Colon (tissue), 2 donors: ENCODE measurements around the gene CLN5.
"Not testable (repeated sequence)": the region's sequence is repeated elsewhere in the genome, so short reads cannot be mapped to it uniquely, and the experiment has no call there.

Experiments used
- FAIRE-seq: peaks from 2 replicates; lab custom pipeline; 2012; peaks lifted over from hg19 to GRCh38; lab: Jason Lieb, UNC
- donor health status: control.
- donor health status: control.

CLN5 gene

GRCh38 chr13:76991796-76992547, at the start of gene CLN5:
CLN5 (plus strand) TSS chr13:76992081; CDS start chr13:76992099, 18 bp downstream.
- no peak for FAIRE-seq

DNA sequence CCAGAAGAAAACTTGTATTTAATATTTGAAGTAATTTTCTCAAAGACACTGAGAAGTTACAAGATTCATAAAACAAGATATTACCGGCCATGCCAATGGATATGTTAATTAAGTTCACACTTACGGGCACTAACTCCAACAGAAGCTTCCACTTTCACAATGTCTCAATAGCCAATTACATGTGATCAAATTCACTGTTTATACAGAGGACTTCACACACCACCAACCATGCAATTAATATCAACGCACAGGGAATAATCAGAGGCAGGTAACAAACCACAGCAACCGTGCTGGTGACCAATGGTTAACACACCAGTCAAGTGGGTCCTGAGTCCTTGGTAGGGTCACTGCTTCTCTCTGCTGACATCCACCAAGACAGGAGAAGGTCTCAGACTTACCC, 49.5 kb upstream of the CLN5 start:
- FAIRE-seq: no peak

GRCh38 chr13:76943646-76944045, 48.2 kb upstream of the CLN5 start:
- FAIRE-seq: no peak

GRCh38 chr13:76944456-76944855, 47.4 kb upstream of the CLN5 start:
- FAIRE-seq: no peak

DNA sequence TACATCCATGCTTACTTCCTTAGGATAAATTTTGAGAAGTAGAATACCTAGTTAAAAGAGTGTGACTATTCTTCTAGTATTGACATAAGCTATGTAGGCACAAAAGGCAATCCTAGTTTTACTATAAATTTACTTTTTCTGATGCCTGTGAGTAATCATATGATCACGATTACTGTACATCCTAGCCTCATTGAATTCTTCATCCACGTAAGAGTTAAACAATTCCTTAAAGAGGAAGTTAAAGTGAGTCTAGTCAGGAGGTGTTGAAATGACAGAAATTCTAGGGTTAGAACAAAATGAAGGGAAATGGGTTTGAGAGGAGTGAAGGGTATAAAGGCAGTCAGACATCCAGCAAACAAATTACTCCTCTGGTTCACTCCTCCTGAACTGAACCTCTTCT, 43.7 kb upstream of the CLN5 start, which contains the start of gene ACOD1:
ACOD1 (plus strand) TSS at position 363 of the 400 bp plus-strand sequence. CDS start 48 bp downstream, outside the sequence.
- FAIRE-seq: no peak

DNA sequence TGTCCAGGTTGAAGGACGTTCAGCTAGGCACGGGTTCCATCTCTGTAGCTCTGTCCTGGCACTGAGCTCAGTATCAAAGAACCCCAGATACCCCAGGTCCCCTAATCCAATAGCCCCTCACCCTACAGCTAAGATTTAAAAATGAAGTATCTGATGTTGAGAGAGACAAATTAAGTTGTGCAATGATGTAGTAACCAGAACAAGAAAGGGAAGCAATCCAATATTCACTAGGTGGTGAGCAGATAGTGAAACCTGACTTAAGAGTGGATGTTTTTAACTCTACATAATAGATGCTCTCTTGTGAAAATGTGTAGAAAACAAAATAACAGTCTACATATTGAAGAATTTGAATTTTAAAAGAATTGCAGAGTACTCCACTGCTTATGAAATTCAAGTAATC, 41.8 kb upstream of the CLN5 start:
- FAIRE-seq: no peak

DNA sequence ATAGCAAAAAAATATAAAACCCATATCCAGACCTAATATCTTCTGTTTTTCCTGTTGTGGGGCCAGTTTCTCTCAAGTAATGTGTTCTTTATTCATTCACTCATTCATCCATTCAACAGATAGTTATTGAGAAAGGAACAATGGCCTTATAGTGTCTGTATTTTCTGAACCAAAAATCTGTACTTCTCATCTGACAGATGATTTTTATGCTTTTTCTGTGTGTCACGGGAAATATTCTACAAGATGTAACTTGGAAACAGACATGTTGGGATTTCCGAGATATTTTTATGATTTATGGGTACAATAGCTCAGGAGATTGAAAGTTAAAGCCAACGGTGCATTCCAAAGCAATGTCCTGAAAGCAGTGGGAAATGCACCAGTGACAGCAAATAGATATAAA, 37.9 kb upstream of the CLN5 start:
- no peak for FAIRE-seq

GRCh38 chr13:76954538-76954937, 37.3 kb upstream of the CLN5 start:
- FAIRE-seq: no peak

DNA sequence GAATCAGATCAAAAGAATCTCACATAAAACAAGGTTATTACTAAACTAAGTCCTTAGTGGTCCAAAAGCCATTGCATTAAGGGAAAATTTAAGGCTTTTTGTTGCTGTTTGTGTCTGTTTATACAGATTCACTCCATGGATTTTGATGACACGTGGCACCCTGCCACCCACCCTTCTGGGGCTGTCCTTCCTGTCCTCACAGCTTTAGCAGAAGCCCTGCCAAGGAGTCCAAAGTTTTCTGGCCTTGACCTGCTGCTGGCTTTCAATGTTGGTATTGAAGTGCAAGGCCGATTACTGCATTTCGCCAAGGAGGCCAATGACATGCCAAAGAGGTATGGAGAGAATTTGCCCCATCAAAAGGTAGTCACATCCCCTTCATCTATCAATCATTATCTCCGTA, 36.7 kb upstream of the CLN5 start:
- no peak for FAIRE-seq

DNA sequence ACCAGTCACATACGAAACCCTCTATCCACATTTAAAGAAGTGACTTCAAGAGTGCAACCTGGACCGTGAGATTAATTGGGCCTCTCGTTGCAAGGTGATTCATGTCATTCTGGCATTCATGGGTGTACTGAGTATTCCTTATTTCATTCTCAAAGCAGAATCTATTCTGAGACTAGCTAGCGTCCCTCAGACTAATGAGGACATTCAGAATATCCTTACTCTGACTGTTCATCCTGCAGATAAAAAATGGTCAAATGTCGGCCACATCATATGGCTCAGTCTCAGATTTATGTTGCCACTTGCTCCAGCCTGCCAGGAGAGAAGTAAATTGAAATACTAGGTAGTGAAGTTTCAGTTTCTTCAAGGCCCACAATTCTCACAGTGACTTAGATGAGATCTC, 36.2 kb upstream of the CLN5 start:
- no peak for FAIRE-seq

- no peak for FAIRE-seq
These were observed 32.9 kb upstream of the CLN5 start for GRCh38 chr13:76958841-76959432.

- not testable (repeated sequence) for FAIRE-seq
These were observed 32.1 kb upstream of the CLN5 start for GRCh38 chr13:76959734-76960133.

DNA sequence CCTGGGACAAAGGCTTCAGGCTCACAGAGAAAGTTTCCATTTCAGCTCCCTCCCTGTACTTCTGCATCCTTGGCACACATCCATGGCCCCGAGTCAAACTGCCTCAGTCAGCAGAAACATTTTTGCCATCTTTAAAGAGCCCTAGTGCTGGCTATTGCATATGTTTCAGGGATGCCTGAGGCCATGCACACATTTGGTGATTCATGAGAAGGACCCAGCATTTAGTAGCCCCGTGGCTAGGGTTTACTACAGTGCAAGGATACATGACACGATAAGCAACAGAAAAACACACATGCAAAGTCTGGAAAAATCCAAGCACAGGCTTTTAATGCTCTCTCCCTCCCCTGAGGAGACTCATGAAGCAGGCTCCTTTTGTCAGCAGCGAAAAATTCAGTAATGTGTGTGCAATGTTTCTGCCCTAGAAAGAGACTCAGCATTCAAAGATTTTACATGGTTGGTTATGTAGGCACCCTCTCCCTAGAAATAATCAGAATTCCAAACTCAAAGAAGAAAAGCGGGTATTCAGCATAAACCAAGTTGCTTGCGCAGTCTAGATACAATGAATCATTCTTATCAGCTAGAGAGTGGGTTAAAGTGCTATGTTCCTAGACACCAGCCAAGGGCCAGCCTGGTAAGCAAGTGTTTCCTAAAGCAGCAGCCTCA, 26.0 kb upstream of the CLN5 start:
- FAIRE-seq: no peak

- FAIRE-seq: no peak
These were observed 24.9 kb upstream of the CLN5 start for GRCh38 chr13:76967031-76967430.

DNA sequence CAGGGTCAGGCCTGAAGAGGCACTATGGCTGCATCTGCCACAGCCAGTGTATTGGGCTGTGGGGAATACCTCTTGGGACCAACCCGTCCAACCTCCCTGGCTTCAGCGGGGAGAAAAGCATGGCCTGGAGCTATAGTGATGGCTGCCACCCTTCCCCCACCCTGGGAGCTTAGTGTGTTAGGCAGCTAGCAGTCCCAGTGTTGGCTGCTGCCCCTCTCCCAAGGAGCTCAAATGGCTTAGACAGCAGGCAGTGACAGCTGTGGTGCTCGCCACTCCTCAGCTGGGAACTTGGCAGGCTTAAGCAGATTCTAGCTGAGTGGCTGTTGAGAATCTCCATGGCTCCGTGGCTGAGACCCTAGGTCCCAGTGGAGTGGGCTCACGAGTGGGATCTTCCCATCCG, 23.8 kb upstream of the CLN5 start:
- FAIRE-seq: no peak

- no peak for FAIRE-seq
These were observed 22.2 kb upstream of the CLN5 start for GRCh38 chr13:76969488-76970365.

DNA sequence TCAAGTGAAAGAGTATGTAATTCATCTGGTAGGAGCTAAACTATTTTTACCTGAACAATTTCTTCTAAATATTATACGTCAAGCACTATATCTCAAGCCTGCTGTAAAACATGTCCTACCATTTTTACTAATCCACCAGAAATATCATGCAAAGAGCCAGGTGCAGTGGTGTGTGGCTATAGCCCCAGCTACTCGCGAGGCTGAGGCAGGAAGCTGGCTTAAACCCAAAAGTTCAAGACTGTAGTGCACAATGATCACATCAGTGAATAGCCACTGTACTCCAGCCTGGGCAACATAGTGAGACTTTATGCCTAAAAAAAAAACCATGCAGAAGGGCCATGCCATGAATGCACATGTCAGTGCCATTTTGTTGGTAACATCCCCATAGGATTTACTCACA, 20.7 kb upstream of the CLN5 start:
- FAIRE-seq: no peak

DNA sequence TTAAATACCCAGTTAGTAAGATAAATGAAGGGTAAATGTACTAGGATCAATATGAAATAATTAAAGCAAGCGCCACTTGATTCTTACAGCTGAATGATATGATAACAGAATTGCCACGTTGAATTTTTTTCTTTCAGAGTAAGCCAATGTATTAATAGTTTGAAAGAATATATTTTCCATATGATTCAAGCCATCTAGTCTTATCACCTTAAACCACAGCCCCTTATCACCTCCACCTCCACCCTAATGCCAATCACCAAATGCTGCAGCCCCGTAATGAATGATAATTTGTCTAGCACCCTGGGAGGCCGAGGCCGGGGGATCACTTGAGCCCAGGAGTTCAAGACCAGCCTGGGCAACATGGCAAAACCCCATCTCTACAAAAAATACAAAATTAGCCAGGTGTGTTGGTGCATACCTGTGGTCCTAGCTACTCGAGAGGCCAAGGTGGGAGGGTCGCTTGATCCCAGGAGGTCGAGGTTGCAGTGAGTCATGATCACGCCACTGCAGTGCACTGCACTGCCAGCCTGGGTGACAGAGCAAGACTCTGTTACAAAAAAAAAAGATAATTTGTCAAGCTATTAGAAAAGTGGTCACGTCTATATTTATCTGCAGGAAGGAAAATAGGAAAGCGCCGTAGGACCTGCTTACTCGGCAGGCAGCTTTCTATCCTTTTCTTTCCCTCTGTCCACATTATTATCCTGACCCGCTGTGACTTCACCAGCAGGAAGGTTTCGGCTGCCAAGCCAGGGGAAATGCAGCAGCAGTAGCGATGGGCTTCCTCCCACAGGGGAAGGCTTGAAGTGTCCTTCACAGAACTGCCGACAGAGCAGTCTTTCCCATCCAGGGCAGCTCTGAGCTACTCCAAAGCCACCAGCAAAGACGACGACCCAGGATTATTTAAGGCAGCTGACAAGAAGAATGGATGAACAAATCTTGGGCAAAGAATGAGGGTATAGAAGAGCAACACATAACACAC, 19.7 kb upstream of the CLN5 start:
- no peak for FAIRE-seq

GRCh38 chr13:76973920-76974617, 17.8 kb upstream of the CLN5 start:
- FAIRE-seq: no peak

GRCh38 chr13:76974618-76974975, 17.3 kb upstream of the CLN5 start:
- FAIRE-seq: no peak

DNA sequence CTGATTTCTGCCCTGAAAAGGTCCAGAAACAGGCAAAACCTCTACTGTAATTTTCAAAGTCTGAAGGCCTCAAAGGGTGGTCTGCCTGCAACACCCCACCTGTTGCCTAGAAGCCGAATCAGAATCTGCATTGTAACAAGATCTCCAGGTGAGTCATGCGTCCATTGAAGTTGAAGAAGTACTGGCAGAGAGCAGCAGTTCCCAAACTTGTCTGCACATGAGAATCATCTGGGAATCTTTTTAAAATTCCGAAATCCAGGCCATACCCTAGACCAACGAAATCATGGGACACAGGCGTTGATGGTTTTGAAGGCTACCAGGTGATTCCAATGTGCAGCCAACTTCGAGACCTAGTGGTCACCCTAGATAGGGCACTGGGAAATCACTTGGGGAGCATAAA, 16.0 kb upstream of the CLN5 start:
- FAIRE-seq: no peak
